Muscle of leg (tissue), 11 donors: Measurements from ENCODE around the gene CAMSAP2. TPM values are rescaled to one million over a fixed set of nuclear protein-coding genes. Genes with fewer than 3 reads are reported as not detected.
"Not testable (repeated sequence)": the region's sequence is repeated elsewhere in the genome, so short reads cannot be mapped to it uniquely, and the experiment has no call there.

Experiments used
- DNase-seq: peaks from one replicate; pipeline ENCODE4 v3.0.0; 2013
- H3K27ac ChIP-seq: one replicate; pipeline ENCODE4 v1.5.1; 2013; ENCODE audit warnings: mild to moderate bottlenecking, low read length, control low read depth
- H3K27me3 ChIP-seq: one replicate; pipeline ENCODE4 v1.6.1; 2013; ENCODE audit warnings: low read length; ENCODE audit not compliant: control insufficient read depth, insufficient read depth
- H3K36me3 ChIP-seq: one replicate; pipeline ENCODE4 v1.6.1; 2013; ENCODE audit warnings: low read length; ENCODE audit not compliant: control insufficient read depth, insufficient read depth
- H3K4me1 ChIP-seq: one replicate; pipeline ENCODE4 v1.6.1; 2013; ENCODE audit warnings: low read length; ENCODE audit not compliant: control insufficient read depth, insufficient read depth
- H3K4me3 ChIP-seq: one replicate; pipeline ENCODE4 v1.5.1; 2013; ENCODE audit warnings: low read length, control low read depth
- H3K9me3 ChIP-seq: replicated peaks from 2 replicates; pipeline ENCODE4 v1.6.1; 2013; ENCODE audit warnings: low read depth, low read length; ENCODE audit not compliant: control insufficient read depth
- WGBS: methylation state at CpG from one replicate; pipeline ENCODE4 v1.1.5; 2013; ENCODE audit warnings: missing lambda C conversion rate; ENCODE audit not compliant: insufficient coverage; 5-methylcytosine and 5-hydroxymethylcytosine counted together
- polyA plus RNA-seq, 8 donors: library from polyadenylated mRNA; unstranded; fragments of 120-200 nt; gene quantifications; one replicate each; pipeline versions ENCODE4 v1.2.1 to v1.2.3, GENCODE V29; 2013; ENCODE audit warnings: inconsistent platforms in 1 of 8, low replicate concordance in 1 of 8; ENCODE audit not compliant: insufficient read length in 8 of 8, insufficient read depth in 1 of 8
- total RNA-seq: library from RNA; stranded (reverse); fragments of 120-200 nt; gene quantifications from one replicate; pipeline ENCODE4 v1.2.4, GENCODE V29; 2013

CAMSAP2 gene
- total and polyA plus RNA-seq, 9 donors = 14.0 to 36.0 (median 18.9) TPM

DNA sequence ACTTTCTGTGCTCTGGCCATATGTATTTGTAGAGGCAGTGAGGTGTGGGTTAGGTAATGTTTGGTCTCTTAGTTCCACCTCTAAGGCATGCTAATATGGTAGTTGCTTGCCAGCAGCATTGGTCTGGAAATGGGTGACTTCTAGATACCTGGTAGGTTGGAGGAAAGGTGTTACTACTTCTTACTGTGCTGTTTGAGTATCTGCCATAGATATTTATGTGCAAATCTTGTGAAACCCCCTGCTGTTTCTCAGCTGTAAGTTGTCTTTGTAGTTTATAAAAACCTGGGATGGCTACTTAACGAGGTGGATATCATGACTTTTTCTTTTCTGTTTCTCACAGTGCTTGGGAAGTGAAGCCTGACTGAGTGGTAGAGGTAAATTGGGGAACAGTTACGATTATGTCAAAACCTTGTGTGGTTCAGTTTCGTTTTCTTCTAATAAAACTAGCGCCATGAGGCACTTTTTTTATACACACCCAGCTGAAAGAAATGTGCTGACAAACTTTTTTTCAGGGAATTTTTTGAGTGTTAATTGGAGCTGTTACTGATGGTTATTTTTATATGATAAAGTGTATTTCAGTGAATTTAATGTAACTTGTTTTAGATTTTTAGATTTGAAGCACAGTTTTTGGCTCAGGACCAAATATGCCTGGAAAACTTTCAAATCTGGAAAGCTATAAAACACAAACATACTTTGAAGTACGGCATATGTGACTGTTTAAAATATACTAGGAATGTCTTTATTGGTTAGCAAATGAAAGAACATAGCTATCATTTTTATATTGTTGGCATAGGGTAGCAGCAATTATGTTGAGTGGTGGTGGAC is 42.1 kb downstream of the CAMSAP2 start:
- DNase-seq = peak; percentile 45
- no peaks in the 10 kb centered on the region for H3K27me3 ChIP-seq
- peaks cover 7% of the 10 kb centered on the region for H3K36me3 ChIP-seq
- peak overlapping the region; percentile 4 for H3K27ac ChIP-seq
- no peak overlapping the region for H3K4me3 ChIP-seq
- no CpG with 5 or more reads among the region's 5 CpGs for WGBS
- H3K4me1 ChIP-seq = no peaks in the 10 kb centered on the region
- peaks cover 3% of the 10 kb centered on the region for H3K9me3 ChIP-seq

DNA sequence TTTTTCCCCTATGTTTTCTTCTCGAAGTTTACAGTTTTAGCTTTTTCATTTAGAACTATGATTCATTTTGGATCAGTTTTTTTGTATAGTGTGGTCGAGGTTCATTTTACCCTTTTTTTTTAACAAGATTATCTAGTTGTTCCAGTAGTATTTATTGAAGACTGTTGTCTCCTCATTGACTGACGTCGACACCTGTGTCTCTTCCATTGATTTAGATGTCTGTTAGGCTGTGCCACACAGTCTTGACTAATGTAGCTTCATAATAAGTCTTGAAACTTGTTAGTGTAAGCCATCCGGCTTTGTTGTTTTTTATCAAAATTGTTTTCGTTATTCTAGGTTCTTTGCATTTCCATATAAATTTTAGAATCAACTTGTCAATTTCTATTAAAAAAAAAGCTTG is 45.2 kb downstream of the CAMSAP2 start:
- Histone ChIP-seq H3K4me3 (no peak overlapping the region), H3K27ac (no peak overlapping the region), H3K27me3 (no peaks in the 10 kb centered on the region), H3K9me3 (peaks cover 5% of the 10 kb centered on the region), H3K36me3 (peaks cover 7% of the 10 kb centered on the region), H3K4me1 (no peaks in the 10 kb centered on the region)
- WGBS = 100% methylated on average over 2 of the region's 6 CpGs
- DNase-seq = no peak

DNA sequence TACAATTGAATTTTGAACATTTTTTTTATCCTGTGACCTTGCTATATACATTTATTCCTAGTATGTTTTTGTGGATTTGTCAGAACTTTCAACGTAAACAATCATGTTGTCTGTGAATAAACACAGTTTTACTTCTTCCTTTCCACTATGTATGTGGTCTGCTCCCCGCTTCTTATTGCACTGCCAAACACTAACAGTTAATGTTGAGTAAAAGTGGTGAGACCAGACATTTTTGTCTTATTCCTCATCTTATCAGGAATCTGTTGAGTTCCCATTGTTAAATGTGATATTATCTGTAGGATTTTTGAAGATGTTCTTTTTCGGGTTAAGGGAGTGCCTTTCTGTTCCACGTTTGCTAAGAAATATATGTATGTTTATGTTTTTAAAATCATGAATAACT is 45.9 kb downstream of the CAMSAP2 start:
- WGBS = no CpG with 5 or more reads among the region's 4 CpGs
- H3K36me3 ChIP-seq = peaks cover 7% of the 10 kb centered on the region

DNA sequence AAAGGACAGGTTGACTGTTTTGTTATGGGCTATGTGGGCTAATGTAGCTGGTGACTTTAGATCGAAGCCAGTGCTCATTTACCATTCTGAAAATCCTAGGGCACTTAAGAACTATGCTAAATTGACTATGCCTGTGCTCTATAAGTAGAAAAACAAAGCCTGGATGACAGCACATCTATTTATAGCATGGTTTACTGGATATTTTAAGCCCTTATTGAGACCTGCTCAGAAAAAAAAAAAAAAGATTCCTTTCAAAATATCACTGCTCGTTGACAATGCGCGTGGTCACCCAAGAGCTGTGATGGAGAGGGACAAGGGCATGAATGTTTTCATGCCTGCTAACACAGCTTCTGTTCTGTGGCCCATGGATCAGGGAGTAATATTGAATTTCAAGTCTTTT is 48.1 kb downstream of the CAMSAP2 start:
- Histone ChIP-seq H3K27me3 (no peaks in the 10 kb centered on the region), H3K4me3 (no peak overlapping the region), H3K36me3 (peaks cover 7% of the 10 kb centered on the region), H3K27ac (no peak overlapping the region), H3K9me3 (peaks cover 5% of the 10 kb centered on the region), H3K4me1 (no peaks in the 10 kb centered on the region)
- no peak for DNase-seq
- no CpG with 5 or more reads among the region's 4 CpGs for whole genome bisulfite sequencing

More for the DNA sequence above, 45.9 kb downstream of the CAMSAP2 start:
- H3K27me3 ChIP-seq = no peaks in the 10 kb centered on the region
- DNase-seq = no peak
- H3K9me3 ChIP-seq = peaks cover 5% of the 10 kb centered on the region
- no peak overlapping the region for H3K27ac ChIP-seq
- H3K4me3 ChIP-seq = no peak overlapping the region
- H3K4me1 ChIP-seq = no peaks in the 10 kb centered on the region

DNA sequence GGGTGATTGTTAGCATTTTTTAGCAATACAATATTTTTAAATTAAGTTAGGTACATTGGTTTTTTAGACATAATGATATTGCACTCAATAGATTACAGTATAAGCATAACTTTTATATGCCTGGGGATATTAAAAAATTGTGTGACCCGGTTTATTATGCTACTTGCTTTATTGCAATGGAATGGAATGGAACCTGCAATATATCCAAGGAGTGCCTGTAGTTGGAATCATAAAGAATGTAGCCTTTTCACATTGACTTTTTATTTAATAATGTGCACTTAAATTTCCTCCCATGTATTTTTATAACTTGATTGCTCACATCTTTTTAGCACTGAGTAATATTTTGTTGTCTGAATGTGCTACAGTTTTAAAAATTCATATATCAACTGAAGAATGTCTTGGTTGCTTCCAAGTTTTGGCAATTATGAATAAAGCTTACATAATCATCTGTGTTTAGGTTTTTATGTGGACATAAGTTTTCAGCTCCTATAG is 49.2 kb downstream of the CAMSAP2 start:
- Histone ChIP-seq H3K4me1 (no peaks in the 10 kb centered on the region), H3K4me3 (no peak overlapping the region), H3K27me3 (no peaks in the 10 kb centered on the region), H3K27ac (no peak overlapping the region), H3K36me3 (peaks cover 2% of the 10 kb centered on the region), H3K9me3 (peaks cover 3% of the 10 kb centered on the region)
- no peak for DNase-seq
- WGBS = no CpG with 5 or more reads among the region's 1 CpG

DNA sequence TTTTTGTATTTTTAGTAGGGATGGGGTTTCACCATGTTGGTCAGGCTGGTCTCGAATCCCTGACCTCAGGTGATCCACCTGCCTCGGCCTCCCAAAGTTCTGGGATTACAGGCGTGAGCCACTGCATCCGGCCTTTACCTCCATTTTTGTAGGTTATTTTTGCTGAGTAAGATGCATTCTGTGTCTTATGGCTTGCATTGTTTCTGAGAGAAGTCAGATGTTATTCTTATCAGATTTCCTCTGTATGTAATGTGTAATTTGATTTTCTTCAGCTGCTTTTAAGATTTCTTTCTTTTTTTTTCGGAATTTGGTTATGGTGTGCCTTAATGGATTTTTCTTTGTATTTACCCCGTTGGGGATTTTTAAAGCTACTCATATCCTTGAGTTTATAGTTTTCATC is 52.3 kb downstream of the CAMSAP2 start:
- not testable (repeated sequence) for DNase-seq, H3K4me1 ChIP-seq, H3K27ac ChIP-seq, H3K9me3 ChIP-seq, H3K27me3 ChIP-seq, H3K4me3 ChIP-seq, H3K36me3 ChIP-seq
- WGBS = no CpG with 5 or more reads among the region's 6 CpGs

DNA sequence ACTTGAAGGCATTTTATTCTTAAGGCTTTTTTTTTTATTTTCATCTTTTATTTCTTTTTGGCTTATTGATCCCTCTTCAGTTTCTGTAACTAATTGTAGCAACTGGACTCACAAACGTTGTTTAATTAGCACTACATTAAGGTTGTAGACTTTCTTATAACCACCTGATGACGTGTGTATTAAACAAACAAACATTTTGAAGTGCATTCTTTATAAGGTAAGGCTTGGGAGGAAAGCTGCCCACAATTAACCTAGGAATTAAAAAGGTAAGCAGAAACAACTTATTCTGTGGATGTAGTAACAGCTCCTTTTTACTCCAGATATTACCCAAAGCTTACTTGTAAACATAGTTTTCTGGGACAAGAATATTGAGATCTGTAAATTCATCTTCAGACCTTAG is 55.0 kb downstream of the CAMSAP2 start:
- Histone ChIP-seq H3K27ac (no peak overlapping the region), H3K27me3 (no peaks in the 10 kb centered on the region), H3K4me1 (peaks cover 3% of the 10 kb centered on the region), H3K4me3 (no peak overlapping the region), H3K36me3 (no peaks in the 10 kb centered on the region), H3K9me3 (no peaks in the 10 kb centered on the region)
- no peak for DNase-seq
- WGBS = no CpG with 5 or more reads among the region's 2 CpGs

DNA sequence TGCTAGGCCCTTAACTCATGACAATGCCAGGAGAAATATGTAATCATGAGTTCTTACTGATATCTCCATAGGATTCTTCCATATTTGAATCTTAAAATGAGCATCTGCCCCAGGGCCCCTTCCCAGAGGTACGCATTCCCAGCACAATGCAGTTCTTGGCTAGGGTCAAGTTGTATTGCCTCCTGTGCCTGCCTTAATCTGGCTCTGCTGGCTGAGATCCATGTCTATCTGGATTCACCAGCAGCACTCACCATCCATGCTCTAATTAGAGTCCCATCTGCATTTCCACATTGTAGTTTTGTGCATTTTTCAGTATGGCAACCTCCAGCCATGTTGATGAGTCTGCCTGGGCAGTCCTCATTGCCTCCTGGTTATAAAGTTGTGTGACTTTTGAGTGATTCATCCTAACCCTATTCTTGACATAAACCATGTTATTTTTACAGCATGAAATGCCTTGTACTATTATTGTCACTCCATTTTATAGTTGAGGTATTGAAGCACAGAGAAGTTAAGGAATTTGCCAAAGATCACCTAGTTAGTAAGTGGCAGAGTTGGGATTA is 55.9 kb downstream of the CAMSAP2 start:
- no peak overlapping the region for H3K4me3 ChIP-seq
- H3K27ac ChIP-seq = no peak overlapping the region
- WGBS = 86% methylated on average over 1 of the region's 1 CpG
- DNase-seq = no peak
- H3K36me3 ChIP-seq = no peaks in the 10 kb centered on the region
- H3K9me3 ChIP-seq = no peaks in the 10 kb centered on the region
- no peaks in the 10 kb centered on the region for H3K27me3 ChIP-seq
- peaks cover 3% of the 10 kb centered on the region for H3K4me1 ChIP-seq

DNA sequence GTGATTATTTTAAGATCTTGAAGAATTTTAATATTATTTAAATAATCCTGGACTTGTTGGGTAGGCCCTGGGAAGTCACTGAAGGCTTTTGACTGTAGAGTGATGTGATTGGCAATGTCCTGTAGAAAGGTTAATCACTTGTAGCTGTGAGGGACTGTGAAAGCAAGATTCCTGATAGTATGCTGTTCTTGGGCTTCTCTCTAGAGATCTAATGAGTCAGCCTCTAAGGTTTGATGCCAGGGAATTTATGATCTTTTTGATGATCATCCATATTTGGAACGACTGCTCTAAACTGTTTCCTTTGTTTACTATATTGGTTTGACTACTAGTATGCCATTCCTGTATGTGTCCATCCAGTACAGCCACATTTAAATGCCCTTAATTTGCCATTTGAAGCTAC is 56.5 kb downstream of the CAMSAP2 start:
- peak; percentile 13 for DNase-seq
- H3K4me1 ChIP-seq = peaks cover 3% of the 10 kb centered on the region
- no peaks in the 10 kb centered on the region for H3K27me3 ChIP-seq
- no peaks in the 10 kb centered on the region for H3K9me3 ChIP-seq
- H3K36me3 ChIP-seq = no peaks in the 10 kb centered on the region
- no peak overlapping the region for H3K4me3 ChIP-seq
- H3K27ac ChIP-seq = no peak overlapping the region
- WGBS = no CpG with 5 or more reads among the region's 1 CpG

DNA sequence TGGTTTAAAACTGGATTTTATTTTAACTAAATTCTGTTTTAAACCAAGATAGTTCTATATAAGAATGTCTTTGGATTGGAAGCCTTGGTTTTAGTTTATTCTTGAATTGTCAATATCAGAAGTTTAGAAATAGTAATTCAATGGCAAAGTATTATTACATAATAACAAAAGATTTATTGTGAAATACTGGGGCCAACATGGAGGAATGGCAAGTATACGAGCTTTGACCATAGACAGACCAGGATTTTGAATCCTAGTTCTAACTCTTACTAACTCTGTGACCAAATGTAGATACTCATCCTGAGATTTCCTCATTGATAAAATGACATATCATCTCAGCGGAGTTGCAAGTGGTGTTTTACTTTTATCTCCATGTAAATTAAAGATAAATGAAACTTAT is 63.3 kb downstream of the CAMSAP2 start:
- Histone ChIP-seq H3K27ac (no peak overlapping the region), H3K4me3 (no peak overlapping the region), H3K9me3 (no peaks in the 10 kb centered on the region), H3K27me3 (no peaks in the 10 kb centered on the region), H3K36me3 (no peaks in the 10 kb centered on the region), H3K4me1 (no peaks in the 10 kb centered on the region)
- no peak for DNase-seq
- WGBS = no CpG with 5 or more reads among the region's 2 CpGs
